HG03457 (cell line): Measurements from ENCODE around the gene TTLL13.
A peak's percentile ranks its signal among the peaks of the same experiment; 100 is the strongest.

ENCODE experiments used
- ATAC-seq: cut with Tn5 transposase; IDR thresholded peaks from one replicate; pipeline ENCODE4 v1.9.1; 2021; ENCODE audit warnings: moderate number of reproducible peaks; ENCODE audit not compliant: unreplicated experiment

TTLL13 gene, protein sequence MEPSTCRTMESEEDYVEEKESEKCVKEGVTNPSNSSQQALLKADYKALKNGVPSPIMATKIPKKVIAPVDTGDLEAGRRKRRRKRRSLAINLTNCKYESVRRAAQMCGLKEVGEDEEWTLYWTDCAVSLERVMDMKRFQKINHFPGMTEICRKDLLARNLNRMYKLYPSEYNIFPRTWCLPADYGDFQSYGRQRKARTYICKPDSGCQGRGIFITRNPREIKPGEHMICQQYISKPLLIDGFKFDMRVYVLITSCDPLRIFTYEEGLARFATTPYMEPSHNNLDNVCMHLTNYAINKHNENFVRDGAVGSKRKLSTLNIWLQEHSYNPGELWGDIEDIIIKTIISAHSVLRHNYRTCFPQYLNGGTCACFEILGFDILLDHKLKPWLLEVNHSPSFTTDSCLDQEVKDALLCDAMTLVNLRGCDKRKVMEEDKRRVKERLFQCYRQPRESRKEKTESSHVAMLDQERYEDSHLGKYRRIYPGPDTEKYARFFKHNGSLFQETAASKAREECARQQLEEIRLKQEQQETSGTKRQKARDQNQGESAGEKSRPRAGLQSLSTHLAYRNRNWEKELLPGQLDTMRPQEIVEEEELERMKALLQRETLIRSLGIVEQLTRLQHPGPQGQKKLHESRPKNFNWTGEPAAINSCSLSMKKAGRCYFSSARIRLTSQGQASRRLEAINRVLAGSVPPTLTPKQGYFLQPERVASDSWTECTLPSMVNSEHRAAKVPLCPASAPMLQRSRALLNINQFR

DNA sequence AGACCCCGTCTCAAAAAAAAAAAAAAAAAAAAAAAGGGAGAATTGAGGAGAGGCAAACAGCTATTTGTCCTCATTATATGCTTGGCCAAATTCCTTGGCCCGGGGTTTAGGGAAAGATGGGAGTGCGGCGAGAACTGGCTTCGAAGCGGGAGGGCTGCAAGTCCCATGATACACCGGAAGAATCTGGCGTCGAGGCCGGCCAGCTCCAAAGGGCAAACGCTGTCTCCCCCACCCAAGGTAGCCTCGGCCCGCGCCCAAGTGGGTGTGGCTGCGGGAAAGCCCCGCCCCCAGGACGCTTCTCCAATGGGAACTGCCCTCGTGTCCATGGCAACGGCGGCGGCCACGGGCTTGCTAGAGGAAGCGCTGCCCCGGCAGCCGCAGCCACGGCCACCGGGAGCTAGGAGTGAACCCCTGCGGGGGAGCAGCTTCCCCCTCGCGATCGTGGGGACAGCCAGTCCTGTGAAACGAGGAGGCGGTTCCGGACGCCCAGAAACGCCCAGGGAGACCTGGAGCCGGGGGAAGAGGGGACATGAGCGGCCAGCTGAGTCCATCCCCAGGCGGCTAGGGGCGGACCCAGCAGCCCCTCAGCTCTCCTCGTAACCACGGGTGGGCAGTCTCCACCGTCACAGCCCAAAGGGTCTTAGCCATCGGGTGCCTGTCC is at the start of gene TTLL13:
Gene TTLL13 (plus strand): TSS at position 354 of the 661 bp plus-strand sequence. CDS start 1,075 bp downstream, outside the sequence.
- no peak for ATAC-seq

DNA sequence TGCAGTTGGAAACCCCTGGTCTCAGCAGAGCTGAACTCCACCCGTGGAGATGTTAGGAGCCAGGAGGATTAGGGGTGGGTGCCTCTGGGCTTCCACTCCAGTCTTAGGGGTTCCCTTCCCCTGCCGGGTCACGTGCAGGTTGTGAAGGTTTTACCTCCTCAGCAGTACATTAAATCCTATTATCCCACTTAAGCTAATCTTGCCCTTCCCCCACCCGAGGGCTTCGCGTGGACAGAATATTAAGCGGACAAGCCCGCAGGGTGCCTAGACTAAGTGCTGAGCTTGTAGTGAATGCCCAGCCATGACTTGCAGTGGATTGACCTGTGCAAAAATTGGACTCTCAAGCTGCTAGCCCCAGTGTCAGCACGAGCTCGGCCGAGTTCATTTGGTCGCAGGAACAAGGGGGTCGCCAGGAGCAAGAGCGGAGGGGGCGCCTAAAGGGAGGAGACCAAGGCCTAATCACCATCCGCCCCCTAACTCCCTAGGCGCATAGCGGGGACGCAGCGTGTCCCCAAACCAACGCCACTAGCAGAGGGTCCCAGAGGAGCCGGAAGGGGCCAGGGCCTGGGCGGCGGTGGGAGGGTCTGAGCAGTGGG is 48.7 kb upstream of the TTLL13 start:
- ATAC-seq: no peak

DNA sequence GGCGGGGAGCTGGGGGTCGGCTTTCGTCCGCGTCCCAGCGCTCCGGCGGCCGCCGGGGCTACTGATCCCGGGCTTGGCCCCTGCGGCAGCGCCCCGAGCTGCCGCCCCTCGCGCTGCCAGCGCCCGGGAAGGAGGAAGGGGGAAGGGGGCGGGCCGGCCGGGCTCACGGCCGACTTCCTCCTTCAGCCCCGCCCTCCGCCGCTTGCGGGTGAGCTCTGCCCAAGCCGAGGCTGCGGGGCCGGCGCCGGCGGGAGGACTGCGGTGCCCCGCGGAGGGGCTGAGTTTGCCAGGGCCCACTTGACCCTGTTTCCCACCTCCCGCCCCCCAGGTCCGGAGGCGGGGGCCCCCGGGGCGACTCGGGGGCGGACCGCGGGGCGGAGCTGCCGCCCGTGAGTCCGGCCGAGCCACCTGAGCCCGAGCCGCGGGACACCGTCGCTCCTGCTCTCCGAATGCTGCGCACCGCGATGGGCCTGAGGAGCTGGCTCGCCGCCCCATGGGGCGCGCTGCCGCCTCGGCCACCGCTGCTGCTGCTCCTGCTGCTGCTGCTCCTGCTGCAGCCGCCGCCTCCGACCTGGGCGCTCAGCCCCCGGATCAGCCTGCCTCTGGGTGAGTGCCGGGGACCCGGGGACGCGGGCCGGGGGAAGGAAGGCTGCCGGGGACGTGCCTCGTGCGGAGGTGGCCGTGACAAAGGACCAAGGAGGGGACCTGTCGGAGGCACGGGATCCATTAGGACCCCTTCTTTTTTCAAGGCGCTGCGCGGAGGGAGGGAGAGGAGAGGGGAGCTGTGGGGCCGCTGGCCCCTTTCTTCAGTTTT is 48.0 kb upstream of the TTLL13 start, which contains the start of gene SEMA4B:
Gene SEMA4B (plus strand): TSS at position 201 of the 814 bp plus-strand sequence. CDS start 249 bp downstream, at position 450.
- peak; percentile 67 for ATAC-seq

DNA sequence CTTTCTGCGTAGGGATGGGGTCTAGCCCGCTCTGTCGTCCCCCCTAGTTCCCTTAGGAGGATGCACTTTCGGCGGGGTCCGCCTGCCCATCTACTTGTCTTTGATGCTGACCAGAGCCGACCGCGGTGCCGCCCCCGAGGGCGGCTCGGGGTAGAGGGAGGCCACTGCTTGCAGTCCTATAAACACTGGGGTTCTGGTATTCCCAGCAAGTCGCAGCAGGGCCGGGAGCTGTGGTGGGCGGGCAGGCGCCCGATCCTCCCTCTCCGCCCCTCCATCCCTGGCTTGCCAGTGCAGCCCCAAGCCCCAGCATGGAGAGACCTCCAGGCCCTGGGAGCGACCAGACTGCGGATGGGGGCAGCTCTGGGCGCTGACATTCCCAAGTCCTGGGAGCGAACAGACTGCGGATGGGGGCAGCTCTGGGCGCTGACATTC is 47.4 kb upstream of the TTLL13 start:
- ATAC-seq: no peak

DNA sequence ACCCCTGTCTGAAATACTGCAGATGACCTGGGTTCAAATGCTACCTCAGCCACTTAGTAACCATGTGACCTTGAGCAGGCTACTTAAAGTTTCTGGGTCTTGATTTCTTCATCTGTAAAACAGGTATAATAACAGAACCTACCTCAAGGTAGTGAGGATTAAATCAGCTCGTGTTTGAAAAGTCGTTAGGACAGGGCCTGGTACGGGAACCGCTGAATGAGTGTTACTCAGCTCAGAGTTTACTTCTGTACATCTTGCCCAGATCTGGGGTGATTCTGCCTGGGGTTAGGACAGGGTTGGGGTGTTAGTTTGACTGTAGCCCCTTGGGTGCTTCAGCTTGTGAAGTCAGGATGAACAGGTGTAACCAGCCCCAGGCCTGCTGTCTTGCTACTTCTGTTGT is 46.4 kb upstream of the TTLL13 start:
- no peak for ATAC-seq

DNA sequence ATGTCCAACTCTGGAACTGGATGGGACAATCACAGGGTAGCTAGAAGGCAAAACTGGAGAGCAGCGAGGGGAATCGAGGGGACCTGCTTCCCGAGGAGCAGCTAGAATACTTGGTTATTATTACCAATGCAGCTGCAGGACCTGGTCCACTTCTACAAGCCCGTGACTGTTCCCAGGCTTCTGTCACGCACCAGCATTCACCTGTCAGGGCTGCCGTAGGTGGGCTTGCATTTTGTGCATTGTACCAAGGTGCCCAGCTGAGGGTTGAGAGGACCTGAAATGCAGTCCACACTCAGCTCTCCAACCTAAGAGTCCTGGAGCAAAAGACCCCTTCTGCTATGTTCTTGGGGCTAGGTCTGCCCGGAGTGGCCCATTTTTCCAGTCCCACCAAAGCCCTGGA is 45.9 kb upstream of the TTLL13 start:
- ATAC-seq: no peak

DNA sequence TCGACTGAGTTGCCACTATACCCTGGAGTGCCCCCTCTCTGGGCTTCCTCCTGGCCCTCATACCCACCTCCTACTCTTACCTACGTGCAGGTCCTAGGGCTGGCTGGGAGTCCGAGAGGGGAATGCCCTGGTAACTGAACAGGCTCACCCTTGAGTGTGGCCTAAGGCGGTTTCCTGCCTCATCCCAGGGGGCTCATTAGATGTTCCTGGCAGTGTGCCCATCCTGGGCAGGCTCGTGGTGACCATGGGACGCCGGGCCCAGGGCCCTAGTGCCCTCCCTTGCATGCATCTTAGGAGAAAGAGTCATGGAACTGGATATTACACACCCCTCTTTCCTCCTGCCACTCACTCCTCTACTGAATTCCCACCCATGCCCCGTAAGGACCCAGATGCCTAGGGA is 45.4 kb upstream of the TTLL13 start:
- ATAC-seq: no peak

DNA sequence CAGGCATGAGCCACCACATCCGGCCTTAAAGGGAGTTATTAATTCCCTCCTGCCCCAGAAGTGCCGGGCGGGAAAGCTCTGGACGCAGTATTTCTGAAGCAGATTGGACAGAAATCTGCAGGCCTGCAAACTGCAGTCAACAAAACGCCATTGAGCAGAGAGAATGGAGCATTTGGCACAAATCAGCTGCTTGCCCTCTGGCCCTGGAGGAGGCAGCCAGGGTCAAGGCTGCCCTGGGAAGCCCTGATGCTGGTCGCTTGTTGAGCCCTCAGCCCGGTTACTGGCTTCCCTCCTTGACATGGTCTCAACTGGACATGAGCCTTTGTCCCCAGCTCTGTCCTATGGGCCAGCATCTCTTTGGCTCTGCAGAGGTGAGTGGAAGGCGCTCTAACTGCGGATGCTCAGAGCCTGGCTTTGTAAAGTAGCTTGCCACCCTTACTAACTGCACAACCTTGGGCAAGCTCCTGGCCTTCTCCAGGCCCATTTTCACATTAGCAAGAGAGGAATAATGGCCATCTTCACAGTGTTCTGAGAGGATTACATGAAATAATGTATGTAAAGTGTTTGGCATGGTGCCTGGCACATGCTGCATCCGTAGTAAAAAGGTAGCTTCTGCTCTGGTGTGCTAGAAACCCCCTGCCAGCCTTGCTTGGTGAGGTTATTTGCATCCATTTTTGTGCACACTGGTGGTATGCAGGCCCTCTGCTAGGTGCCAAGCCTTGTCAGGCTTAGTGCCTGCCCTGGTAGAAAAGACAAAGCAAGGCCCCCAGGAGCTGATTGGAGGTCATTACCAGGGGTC is 44.1 kb upstream of the TTLL13 start:
- ATAC-seq: no peak

DNA sequence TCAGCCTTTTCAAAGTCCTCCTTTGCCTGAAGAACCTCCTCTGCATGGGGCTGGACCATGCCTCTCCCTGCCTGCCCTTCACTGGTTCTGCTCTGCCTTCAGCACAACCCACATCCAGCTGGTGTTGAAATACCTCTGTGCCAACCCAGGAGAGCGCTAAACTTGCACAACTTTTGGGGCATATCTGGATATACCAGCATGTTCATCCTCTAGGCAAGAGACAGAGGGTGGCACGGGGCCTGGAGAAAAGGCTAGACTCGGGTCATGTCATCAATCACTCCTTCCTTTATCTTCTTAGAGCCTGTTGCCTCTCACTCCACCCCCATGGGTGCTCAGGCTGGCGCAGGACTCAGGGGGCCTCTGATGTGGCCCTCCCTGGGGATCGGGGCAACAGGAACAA is 43.5 kb upstream of the TTLL13 start:
- ATAC-seq: no peak

DNA sequence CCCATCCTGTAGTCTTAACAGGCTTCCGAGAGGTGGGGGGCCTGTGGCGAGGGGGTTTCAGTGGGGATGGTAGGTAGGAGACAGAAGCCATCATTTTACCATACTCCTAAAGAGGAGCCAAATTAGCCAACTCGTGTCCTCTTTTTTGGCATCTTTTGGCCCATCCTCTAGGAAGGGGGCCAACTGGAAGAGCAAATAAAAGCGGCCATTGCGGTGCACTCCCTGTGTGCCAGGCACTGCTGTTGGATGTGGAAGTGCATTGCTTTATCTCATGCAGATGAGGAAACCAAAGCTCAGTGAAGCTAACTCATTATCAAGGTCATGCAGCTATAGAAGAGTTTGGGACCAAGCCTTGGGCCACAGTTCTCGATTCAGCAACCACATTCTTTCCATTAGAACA is 42.1 kb upstream of the TTLL13 start:
- no peak for ATAC-seq

DNA sequence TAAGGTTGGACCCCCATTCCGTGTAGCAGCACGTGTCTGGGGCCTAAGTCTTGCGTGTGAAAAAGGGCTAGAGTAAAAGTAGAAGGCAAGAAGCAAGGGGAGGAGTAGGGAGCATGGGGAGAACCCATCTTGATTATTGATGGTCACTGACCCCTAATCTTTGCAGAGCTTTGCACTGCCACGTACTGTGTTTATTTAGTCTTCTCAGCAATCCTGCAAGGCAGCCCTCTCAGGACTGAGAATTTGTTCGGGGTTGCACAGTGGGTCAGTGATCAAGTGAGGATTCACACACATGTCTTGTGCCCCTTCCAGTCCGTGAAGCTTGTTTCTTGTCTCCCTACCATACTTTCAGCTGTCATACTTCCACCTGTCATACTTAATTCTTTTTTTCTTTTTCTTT is 41.0 kb upstream of the TTLL13 start:
- ATAC-seq: no peak

DNA sequence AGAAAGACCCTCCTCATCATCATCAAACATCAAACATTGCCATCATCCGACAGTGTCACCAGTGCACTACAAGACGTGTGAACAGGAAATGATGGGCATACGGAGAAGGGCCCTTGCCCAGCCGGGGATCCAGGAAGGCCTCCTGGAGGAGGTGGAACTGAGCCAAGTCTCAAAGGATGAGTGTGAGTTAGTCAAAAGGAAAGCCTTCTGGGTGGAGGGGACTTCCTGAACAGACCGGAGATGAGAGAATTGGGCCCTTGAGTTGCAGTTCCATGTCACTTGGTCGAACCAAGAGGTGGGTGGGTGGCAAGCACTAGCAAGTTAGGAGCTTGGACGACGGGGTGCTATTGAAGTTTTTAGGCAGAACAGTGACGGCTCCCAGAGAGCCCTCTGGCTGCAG is 39.8 kb upstream of the TTLL13 start:
- ATAC-seq: no peak

DNA sequence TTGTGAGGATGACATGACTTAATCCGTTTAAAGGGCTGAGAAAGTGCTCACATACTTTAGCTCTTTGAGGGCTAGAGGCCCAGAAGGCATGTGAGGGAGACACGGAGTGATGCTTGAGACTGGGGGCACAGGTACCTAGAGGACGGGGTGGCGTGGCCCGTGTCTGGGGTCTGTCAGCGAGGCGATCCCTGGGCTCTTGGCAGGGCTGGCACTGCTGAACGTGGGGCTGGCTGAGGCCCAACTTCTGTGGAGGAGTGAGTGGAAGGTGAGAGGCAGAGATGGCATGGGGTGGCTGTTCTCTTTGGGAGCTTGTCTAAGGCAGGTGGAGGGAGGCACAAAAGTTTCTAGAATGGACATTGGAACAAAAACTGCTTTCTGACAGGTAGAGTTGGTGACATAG is 38.8 kb upstream of the TTLL13 start:
- ATAC-seq: no peak

DNA sequence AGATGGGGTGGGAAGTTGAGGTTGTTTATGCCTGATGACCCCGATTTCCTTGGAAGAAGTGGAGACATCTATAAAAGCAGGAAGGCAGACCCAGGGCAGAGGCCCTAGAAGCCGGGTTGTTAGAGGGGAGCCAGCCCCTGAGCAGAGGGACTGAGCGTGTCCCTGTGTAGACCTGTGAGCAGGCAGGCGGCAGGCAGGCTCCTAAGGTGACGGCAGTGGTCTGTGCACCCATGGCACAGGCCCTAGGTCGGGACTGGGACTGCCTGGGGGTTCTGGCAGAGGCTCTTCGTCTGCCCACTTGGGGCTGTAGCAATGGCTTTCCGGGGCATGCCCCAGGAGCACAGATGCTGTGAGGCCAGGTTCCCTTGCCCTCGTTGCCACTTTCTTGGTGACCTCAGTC is 38.3 kb upstream of the TTLL13 start:
- ATAC-seq: no peak

DNA sequence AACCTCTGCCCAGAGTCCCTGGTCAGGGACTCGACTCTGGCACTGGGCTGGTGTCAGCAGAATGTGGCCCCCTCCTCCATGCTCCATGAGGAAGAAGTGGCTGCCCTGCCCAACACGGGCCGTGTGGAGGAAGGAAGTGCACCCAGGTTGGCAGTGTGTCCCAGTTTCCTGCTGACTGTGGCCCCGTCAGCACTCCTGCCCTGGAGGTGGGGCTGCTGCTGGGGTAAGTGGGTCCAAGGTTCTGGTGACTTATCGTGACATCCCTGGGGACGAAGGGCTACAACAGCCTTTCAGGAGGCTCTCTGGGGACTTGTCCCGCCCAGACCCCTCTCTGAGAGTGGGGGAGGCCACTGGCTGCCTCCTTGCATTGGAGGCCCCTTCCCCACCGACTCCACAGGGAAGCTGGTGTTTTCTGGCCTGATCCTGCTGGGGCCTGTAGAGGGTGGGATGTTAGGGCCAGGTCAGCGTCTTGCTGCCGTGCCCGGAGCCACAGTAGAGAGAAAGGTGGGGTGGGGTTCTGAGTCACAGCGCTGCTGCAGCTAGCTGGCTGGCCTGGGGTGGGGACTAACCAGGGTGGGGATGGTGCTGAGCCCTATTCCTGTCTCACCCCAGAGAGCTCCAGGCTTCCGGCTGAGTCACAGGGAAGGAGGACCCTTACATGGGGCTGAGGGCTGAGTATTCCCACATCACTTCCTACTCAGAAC is 37.8 kb upstream of the TTLL13 start:
- ATAC-seq: no peak

DNA sequence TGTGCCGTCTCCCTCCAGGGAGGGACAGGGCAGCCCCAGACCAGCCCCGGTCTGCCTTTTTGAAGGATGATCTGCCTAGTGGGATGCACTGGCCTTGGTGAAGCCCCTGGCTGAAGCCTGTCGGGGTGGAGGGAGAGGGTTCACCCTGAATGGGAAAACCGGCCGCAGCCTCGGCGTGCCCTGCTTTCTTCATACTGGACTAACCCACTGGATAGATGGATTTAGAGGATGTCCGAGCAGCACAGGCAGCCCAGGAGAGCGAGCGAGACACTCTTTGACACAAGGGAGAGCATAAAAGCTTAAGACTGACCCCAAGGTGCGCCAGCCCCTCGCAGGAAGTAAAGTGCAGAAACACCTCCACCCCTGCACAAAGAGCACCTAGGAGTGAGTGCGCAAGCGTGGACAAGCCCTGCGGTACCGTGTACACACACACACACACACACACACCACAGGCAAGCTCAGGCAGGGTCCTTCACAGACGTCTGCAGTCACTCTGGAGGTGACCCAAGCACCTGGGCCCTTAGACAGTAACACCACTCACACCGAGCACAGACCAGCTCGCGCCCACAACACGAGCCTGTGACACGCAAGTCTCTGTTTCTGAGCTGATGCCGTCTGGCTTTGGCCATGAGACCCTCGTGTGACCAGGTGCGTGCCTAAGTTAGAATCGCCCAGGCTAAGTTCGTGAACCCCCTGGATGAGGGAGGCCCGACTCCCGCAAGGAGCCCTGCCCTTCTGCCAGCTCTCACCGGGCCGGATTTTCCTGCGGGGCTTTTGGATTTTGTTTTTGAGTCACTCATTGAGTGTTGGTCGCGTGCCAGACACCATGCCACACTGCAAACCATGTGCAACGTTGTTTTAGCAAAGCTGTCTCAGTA is 36.9 kb upstream of the TTLL13 start:
- no peak for ATAC-seq

DNA sequence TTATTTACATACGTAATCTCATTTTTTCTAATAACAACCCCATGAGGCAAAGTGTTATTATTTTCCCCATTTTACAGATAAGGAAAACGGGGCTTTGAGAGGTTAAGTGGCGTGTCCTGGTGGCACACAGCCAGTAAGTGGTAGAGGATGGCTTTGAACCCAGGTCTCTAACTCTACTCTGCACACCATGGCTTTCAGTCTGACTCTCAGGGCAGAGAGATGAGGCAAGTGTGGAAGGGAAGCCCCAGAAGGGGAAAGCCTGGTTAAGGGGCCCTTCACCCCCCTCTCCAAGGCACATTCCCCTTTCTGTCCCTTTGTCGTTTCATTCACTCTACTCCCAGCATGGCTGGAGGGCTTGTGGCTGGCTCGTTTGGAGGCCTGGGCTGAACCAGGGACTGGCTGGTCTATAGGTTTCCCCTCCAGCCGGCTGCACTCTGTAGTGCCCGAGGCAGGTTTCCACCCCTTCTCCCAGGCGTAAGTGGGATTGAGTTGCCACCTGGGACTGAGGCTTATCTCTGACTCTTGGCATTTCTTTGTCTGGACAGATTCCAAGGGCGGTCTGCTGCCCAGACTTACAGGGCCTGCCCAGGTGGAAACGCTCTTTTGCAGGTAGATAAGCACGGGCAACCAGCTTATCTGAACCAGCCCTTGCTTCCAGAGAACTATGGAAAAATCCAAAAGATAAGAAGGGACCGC is 36.1 kb upstream of the TTLL13 start:
- ATAC-seq: no peak
